HEK293 (cell line): ENCODE data around the gene PCYOX1L.

ENCODE experiments used
- CTCF ChIA-PET: fragments of 350-600 bp; formaldehyde crosslinking; extraction: SDS; loops from one replicate; lab custom pipeline; 2021; ENCODE audit warnings: antibody characterized with exemption; lab: Yijun Ruan, JAX
- POLR2A ChIA-PET: fragments of 300-600 bp; formaldehyde crosslinking; extraction: SDS; loops from one replicate; lab custom pipeline; 2020; ENCODE audit warnings: antibody characterized with exemption, inconsistent platforms; lab: Yijun Ruan, JAX
- H3K27ac ChIP-seq: fragments of 200-500 bp; sonication (Bioruptor generic); 2 replicates; pipeline ENCODE4 v1.5.1; 2014; ENCODE audit warnings: low read depth, low read length, control low read depth, inconsistent platforms; ENCODE audit errors: extremely low read depth
- H3K36me3 ChIP-seq, 2 experiments: fragments of 200-500 bp in 1 of 2; sonication (Bioruptor generic) in 1 of 2; 1 replicate in 1 of 2; 2 replicates in 1 of 2; pipeline ENCODE4 v1.5.1; 2014 to 2017; ENCODE audit warnings: inconsistent platforms in 2 of 2, low read length in 2 of 2; ENCODE audit not compliant: control insufficient read depth in 2 of 2, insufficient read depth in 1 of 2
- H3K4me1 ChIP-seq: fragments of 200-500 bp; sonication (Bioruptor generic); 2 replicates; pipeline ENCODE4 v1.5.1; 2014; ENCODE audit warnings: mild to moderate bottlenecking, low read length, inconsistent platforms; ENCODE audit not compliant: control insufficient read depth, insufficient read depth
- H3K4me3 ChIP-seq: 2 replicates; pipeline ENCODE4 v1.5.1; 2011; ENCODE audit warnings: low read depth, mild to moderate bottlenecking, control low read depth, low read length, moderate library complexity
- H3K9me3 ChIP-seq: fragments of 200-500 bp; sonication (Bioruptor generic); 2 replicates; pipeline ENCODE4 v1.5.1; 2014; ENCODE audit warnings: low read depth, low read length, inconsistent platforms; ENCODE audit not compliant: control insufficient read depth, insufficient read depth
- GLIS2 ChIP-seq: fragments of 450-650 bp; formaldehyde crosslinking; IDR thresholded peaks from 2 replicates; pipeline ENCODE4 v1.5.1; 2016; ENCODE audit warnings: missing biosample characterization, missing genetic modification characterization
- HOXA7 ChIP-seq: sonication (generic); formaldehyde crosslinking; IDR thresholded peaks from 2 replicates; pipeline ENCODE4 v1.8.1; 2022; ENCODE audit warnings: missing genetic modification reagents, borderline replicate concordance
- RBAK ChIP-seq: fragments of 450-650 bp; formaldehyde crosslinking; IDR thresholded peaks from 2 replicates; pipeline ENCODE4 v1.5.1; 2016; ENCODE audit warnings: missing biosample characterization, missing genetic modification characterization
- SCRT1 ChIP-seq: fragments of 450-650 bp; formaldehyde crosslinking; IDR thresholded peaks from 2 replicates; pipeline ENCODE4 v1.5.1; 2016; ENCODE audit warnings: missing biosample characterization, missing genetic modification characterization, borderline replicate concordance
- SCRT2 ChIP-seq: fragments of 450-650 bp; formaldehyde crosslinking; IDR thresholded peaks from 2 replicates; pipeline ENCODE4 v1.5.1; 2016; ENCODE audit warnings: missing biosample characterization, missing genetic modification characterization
- SP3 ChIP-seq: fragments of 450-650 bp; formaldehyde crosslinking; IDR thresholded peaks from 2 replicates; pipeline ENCODE4 v1.5.1; 2016; ENCODE audit warnings: missing biosample characterization, missing genetic modification characterization
- TCF7L2 ChIP-seq: IDR thresholded peaks from 2 replicates; pipeline ENCODE4 v1.6.1; 2011; ENCODE audit warnings: low read depth, mild to moderate bottlenecking, inconsistent platforms, low read length, moderate library complexity, borderline replicate concordance
- ZNF112 ChIP-seq: fragments of 450-650 bp; formaldehyde crosslinking; IDR thresholded peaks from 2 replicates; pipeline ENCODE4 v1.5.0; 2017; ENCODE audit warnings: missing biosample characterization, missing genetic modification characterization
- ZNF121 ChIP-seq: fragments of 450-650 bp; formaldehyde crosslinking; IDR thresholded peaks from 2 replicates; pipeline ENCODE4 v1.5.1; 2016; ENCODE audit warnings: missing biosample characterization, missing genetic modification characterization
- ZNF2 ChIP-seq: fragments of 450-650 bp; formaldehyde crosslinking; IDR thresholded peaks from 2 replicates; pipeline ENCODE4 v1.5.1; 2016; ENCODE audit warnings: missing biosample characterization, missing genetic modification characterization
- ZNF202 ChIP-seq: fragments of 450-650 bp; formaldehyde crosslinking; IDR thresholded peaks from 2 replicates; pipeline ENCODE4 v1.5.1; 2016; ENCODE audit warnings: missing biosample characterization, missing genetic modification characterization, borderline replicate concordance
- ZNF26 ChIP-seq: fragments of 450-650 bp; formaldehyde crosslinking; IDR thresholded peaks from 2 replicates; pipeline ENCODE4 v1.5.1; 2016; ENCODE audit warnings: missing biosample characterization, missing genetic modification characterization
- ZNF292 ChIP-seq: fragments of 450-650 bp; formaldehyde crosslinking; IDR thresholded peaks from 2 replicates; pipeline ENCODE4 v1.5.1; 2016; ENCODE audit warnings: low read depth, missing biosample characterization, missing genetic modification characterization, borderline replicate concordance
- ZNF362 ChIP-seq: fragments of 450-650 bp; formaldehyde crosslinking; IDR thresholded peaks from 2 replicates; pipeline ENCODE4 v1.5.1; 2016; ENCODE audit warnings: missing biosample characterization, missing genetic modification characterization
- ZNF473 ChIP-seq: fragments of 450-650 bp; formaldehyde crosslinking; IDR thresholded peaks from 2 replicates; pipeline ENCODE4 v1.5.1; 2017; ENCODE audit warnings: missing biosample characterization, missing genetic modification characterization
- ZNF521 ChIP-seq: fragments of 450-650 bp; formaldehyde crosslinking; IDR thresholded peaks from 2 replicates; pipeline ENCODE4 v1.5.1; 2017; ENCODE audit warnings: missing biosample characterization, mild to moderate bottlenecking, missing genetic modification characterization
- ZNF548 ChIP-seq: fragments of 450-650 bp; formaldehyde crosslinking; IDR thresholded peaks from 2 replicates; pipeline ENCODE4 v1.5.1; 2016; ENCODE audit warnings: missing biosample characterization, missing genetic modification characterization
- ZNF610 ChIP-seq: fragments of 450-650 bp; formaldehyde crosslinking; IDR thresholded peaks from 2 replicates; pipeline ENCODE4 v1.5.1; 2016; ENCODE audit warnings: missing biosample characterization, missing genetic modification characterization, borderline replicate concordance
- ZNF658 ChIP-seq: fragments of 450-650 bp; formaldehyde crosslinking; IDR thresholded peaks from 2 replicates; pipeline ENCODE4; 2016; ENCODE audit warnings: missing biosample characterization, missing genetic modification characterization
- ZNF677 ChIP-seq: fragments of 450-650 bp; IDR thresholded peaks from 2 replicates; pipeline ENCODE4 v1.5.0; 2018; ENCODE audit warnings: missing biosample characterization, mild to moderate bottlenecking, missing genetic modification characterization, moderate library complexity
- ZNF785 ChIP-seq: fragments of 450-650 bp; formaldehyde crosslinking; IDR thresholded peaks from 2 replicates; pipeline ENCODE4 v1.5.1; 2016; ENCODE audit warnings: missing biosample characterization, missing genetic modification characterization
- ZXDB ChIP-seq: fragments of 450-650 bp; formaldehyde crosslinking; IDR thresholded peaks from 2 replicates; pipeline ENCODE4 v1.5.1; 2016; ENCODE audit warnings: missing biosample characterization, missing genetic modification characterization
- TF ChIP-seq, protein P1 (sequence below): fragments of 450-650 bp; IDR thresholded peaks from 2 replicates; pipeline ENCODE4 v1.5.1; 2018; ENCODE audit warnings: missing biosample characterization, mild to moderate bottlenecking, missing genetic modification characterization
- TF ChIP-seq, protein P2 (sequence below): fragments of 450-650 bp; formaldehyde crosslinking; IDR thresholded peaks from 2 replicates; pipeline ENCODE4 v1.5.1; 2017; ENCODE audit warnings: missing biosample characterization, missing genetic modification characterization
- TF ChIP-seq, protein P3 (sequence below): fragments of 450-650 bp; formaldehyde crosslinking; IDR thresholded peaks from 2 replicates; pipeline ENCODE4 v1.5.1; 2017; ENCODE audit warnings: missing biosample characterization, missing genetic modification characterization

Gene PCYOX1L

GRCh38 chr5:149323210-149323609, 34.6 kb upstream of the PCYOX1L start (continued):
- no peak for TF ChIP-seq ZNF610 (tag by site-specific recombination)
- TF ChIP-seq SP3 (tag by site-specific recombination) = no peak
- no peak for TF ChIP-seq ZXDB (tag by site-specific recombination)
- no peak for TF ChIP-seq ZNF121 (tag by site-specific recombination)
- no peak for TF ChIP-seq ZNF658
- no peak for TF ChIP-seq HOXA7 (CRISPR knock-in tag)

DNA sequence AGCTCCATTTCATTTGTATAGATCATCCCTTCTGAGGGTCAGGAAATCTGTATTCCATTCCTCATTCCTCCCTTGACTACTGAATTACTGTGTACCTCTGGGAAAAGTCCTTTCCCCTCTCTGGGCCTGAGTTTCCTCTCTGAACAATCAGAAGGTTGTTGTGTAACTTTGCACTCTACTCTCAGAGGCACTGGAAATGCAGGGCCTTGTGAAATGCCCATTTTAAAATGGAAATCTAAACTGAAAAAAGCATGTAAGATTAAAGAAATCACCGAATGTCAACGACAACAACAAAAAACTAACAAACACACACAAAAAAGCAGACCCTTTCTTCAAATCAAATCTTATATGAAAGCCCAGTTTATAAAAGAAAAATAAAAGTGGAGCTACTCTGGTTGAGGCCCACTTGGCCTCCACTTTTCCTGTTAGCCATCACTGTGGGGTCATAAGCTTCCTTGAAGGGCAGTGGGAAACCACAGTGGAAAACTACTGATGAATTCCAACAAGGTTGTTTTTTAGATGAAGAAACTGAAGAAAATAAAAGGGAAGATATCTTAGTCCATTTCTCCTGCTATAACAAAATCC, 34.1 kb upstream of the PCYOX1L start:
- ChIA-PET POLR2A (interaction anchor here (0.6 to 1.5 kb wide), 2 partner anchors 21 to 763 kb away, joined by 3 read pairs; partner anchors contain the start of gene CSF1R), CTCF (interaction anchor here (0.7 to 2.3 kb wide), 4 partner anchors 9 to 187 kb away, joined by 5 to 10 read pairs (median 6); no protein-coding TSS in a partner anchor)
- no peak overlapping the region for H3K4me3 ChIP-seq
- H3K27ac ChIP-seq = no peak overlapping the region
- peaks cover 0 to 5% of the 10 kb centered on the region in 2 experiments; a peak in 1 of 3 replicates for H3K36me3 ChIP-seq
- H3K4me1 ChIP-seq = peaks cover 8% of the 10 kb centered on the region; the same call in 1 of the 2 replicates
- TF ChIP-seq ZNF2 (tag by site-specific recombination) (no peak), ZNF521 (tag by site-specific recombination) (no peak), GLIS2 (tag by site-specific recombination) (no peak), RBAK (tag by site-specific recombination) (no peak), ZNF202 (no peak), TCF7L2 (no peak), ZNF121 (tag by site-specific recombination) (no peak), ZNF548 (tag by site-specific recombination) (no peak)
- TF ChIP-seq, protein P1, sequence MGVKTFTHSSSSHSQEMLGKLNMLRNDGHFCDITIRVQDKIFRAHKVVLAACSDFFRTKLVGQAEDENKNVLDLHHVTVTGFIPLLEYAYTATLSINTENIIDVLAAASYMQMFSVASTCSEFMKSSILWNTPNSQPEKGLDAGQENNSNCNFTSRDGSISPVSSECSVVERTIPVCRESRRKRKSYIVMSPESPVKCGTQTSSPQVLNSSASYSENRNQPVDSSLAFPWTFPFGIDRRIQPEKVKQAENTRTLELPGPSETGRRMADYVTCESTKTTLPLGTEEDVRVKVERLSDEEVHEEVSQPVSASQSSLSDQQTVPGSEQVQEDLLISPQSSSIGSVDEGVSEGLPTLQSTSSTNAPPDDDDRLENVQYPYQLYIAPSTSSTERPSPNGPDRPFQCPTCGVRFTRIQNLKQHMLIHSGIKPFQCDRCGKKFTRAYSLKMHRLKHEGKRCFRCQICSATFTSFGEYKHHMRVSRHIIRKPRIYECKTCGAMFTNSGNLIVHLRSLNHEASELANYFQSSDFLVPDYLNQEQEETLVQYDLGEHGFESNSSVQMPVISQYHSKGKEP (tag by site-specific recombination) = no peak
- TF ChIP-seq, protein P2, sequence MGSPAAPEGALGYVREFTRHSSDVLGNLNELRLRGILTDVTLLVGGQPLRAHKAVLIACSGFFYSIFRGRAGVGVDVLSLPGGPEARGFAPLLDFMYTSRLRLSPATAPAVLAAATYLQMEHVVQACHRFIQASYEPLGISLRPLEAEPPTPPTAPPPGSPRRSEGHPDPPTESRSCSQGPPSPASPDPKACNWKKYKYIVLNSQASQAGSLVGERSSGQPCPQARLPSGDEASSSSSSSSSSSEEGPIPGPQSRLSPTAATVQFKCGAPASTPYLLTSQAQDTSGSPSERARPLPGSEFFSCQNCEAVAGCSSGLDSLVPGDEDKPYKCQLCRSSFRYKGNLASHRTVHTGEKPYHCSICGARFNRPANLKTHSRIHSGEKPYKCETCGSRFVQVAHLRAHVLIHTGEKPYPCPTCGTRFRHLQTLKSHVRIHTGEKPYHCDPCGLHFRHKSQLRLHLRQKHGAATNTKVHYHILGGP (tag by site-specific recombination) = no peak
- no peaks in the 10 kb centered on the region for H3K9me3 ChIP-seq

DNA sequence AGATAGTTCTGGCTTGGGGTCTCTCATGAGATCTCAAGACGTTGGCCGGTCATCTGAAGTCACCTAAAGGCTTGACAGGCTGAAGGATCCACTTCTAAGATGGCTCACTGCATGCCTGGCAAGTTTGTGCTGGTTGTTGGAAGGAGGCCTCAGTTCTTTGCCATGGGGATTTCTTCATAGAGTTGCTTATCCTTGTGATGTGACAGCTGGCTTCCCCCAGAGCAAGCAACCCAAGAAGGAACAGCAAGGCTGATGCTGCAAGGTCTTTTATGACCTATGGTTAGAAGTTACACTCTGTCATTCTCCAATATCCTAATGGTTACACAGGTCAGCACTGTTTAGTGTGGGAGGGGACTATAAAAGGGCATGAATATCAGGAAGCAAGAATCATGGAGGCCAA, 33.2 kb upstream of the PCYOX1L start:
- Histone ChIP-seq H3K27ac (no peak overlapping the region), H3K4me1 (peaks cover 8% of the 10 kb centered on the region; the same call in 1 of the 2 replicates), H3K4me3 (no peak overlapping the region), H3K9me3 (no peaks in the 10 kb centered on the region), H3K36me3 (peaks cover 0 to 3% of the 10 kb centered on the region in 2 experiments; a peak in 1 of 3 replicates)
- ChIA-PET CTCF (interaction anchor here (0.8 to 2.3 kb wide), 3 partner anchors 10 to 47 kb away, joined by 4 to 10 read pairs (median 7); no protein-coding TSS in a partner anchor), POLR2A (interaction anchor here (1.5 kb wide), 1 partner anchor 20 kb away, joined by 3 read pairs; no protein-coding TSS in a partner anchor)
- no peak for TF ChIP-seq ZNF677
- no peak for TF ChIP-seq ZNF26 (tag by site-specific recombination)
- no peak for TF ChIP-seq ZNF362 (tag by site-specific recombination)
- TF ChIP-seq SCRT2 (tag by site-specific recombination) = no peak
- TF ChIP-seq, protein P3, sequence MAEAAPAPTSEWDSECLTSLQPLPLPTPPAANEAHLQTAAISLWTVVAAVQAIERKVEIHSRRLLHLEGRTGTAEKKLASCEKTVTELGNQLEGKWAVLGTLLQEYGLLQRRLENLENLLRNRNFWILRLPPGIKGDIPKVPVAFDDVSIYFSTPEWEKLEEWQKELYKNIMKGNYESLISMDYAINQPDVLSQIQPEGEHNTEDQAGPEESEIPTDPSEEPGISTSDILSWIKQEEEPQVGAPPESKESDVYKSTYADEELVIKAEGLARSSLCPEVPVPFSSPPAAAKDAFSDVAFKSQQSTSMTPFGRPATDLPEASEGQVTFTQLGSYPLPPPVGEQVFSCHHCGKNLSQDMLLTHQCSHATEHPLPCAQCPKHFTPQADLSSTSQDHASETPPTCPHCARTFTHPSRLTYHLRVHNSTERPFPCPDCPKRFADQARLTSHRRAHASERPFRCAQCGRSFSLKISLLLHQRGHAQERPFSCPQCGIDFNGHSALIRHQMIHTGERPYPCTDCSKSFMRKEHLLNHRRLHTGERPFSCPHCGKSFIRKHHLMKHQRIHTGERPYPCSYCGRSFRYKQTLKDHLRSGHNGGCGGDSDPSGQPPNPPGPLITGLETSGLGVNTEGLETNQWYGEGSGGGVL (tag by site-specific recombination) = no peak
- no peak for TF ChIP-seq SCRT1
- no peak for TF ChIP-seq ZNF292 (tag by site-specific recombination)
- TF ChIP-seq ZNF473 (tag by site-specific recombination) = no peak
- TF ChIP-seq ZNF112 (tag by site-specific recombination) = no peak
- no peak for TF ChIP-seq ZNF785 (tag by site-specific recombination)
